ENCODE measurements around the gene SYNE3. TPM values are rescaled to one million over a fixed set of nuclear protein-coding genes. Genes with fewer than 3 reads are reported as not detected.

The SYNE3 gene
- total RNA-seq, 1 donor from 2014 or later = 13.6 TPM

- no peak for ATAC-seq
- DNase-seq (ENCODE audit: low spot score) = no peak
Observed at GRCh38 chr14:95509495-95509894, 7.0 kb downstream of the SYNE3 start.

DNA sequence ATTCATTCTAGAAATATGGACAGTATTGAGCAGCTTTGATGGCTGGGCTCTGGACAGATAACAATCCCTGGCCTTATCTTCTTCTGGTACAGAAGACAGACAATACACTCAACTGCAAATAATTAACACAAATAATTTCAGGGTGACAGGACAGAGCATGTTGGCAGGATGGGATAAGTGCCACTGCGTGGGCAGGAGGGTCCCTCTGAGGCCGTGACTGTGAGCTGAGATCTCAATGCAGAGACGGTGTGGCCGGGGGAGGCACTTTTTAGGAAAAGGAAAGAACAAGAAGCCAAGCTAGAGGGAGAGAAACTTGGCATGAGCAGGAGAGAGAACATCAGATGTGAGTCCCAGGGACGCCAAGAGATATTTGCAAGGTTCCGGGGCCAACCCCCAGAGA lies 8.1 kb downstream of the SYNE3 start:
- DNase-seq (ENCODE audit: low spot score) (no peak), ATAC-seq (no peak)

GRCh38 chr14:95507701-95508103 lies 8.7 kb downstream of the SYNE3 start:
- ATAC-seq = peak; percentile 78

DNA sequence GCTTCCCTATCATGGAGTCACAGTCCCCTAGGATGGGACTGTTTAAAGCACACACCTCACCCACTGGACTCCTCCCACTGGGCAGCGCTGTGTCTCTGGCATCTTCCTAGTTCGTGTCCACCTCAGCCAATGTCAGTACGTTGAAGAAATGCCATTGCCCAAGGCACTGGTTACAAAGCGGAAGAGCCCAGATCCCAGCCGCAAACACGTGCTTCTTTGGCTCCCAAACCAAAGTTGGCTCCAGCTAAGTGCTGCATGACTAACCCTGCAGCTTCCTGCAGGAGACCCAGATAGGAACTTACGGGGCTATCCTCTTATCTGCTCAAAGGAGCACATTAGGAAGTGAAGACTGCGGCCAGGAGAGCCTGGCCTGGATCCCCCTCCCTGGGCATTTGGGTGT lies 9.3 kb downstream of the SYNE3 start:
- DNase-seq (ENCODE audit: low spot score) (peak; percentile 72), ATAC-seq (peak; percentile 82)

More at GRCh38 chr14:95507701-95508103, 8.7 kb downstream of the SYNE3 start:
- DNase-seq (ENCODE audit: low spot score) = peak; percentile 65

DNA sequence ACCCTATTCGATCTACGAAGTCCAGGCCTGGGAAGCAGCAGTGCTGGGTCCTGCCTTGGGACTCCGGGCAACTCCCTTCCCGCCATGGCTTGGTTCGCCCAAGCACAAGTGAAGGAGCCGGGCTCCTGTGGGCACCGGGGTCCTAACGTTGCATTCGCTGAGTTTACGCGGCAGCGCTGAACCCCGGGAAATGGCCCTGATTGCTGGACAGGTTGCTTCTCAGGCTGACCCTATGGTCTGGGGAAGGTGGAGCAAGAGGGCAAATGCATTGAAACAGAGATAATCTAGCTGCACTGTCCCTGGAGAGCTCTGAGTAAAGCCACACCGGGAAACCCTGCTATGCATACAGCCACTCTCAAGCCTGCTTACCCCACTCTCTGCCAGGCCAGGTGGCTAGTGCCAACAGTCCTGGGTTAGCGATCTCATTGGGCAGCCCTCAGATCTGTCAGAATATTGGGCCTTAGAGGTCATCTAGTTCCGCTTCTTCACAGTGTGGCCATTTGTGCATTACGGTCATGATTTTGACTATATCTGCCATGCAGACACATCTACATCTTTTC lies 11.3 kb downstream of the SYNE3 start:
- DNase-seq (ENCODE audit: low spot score) (no peak), ATAC-seq (peak; percentile 8)

GRCh38 chr14:95504135-95505029 lies 12.1 kb downstream of the SYNE3 start:
- no peak for DNase-seq (ENCODE audit: low spot score)
- ATAC-seq = no peak

DNA sequence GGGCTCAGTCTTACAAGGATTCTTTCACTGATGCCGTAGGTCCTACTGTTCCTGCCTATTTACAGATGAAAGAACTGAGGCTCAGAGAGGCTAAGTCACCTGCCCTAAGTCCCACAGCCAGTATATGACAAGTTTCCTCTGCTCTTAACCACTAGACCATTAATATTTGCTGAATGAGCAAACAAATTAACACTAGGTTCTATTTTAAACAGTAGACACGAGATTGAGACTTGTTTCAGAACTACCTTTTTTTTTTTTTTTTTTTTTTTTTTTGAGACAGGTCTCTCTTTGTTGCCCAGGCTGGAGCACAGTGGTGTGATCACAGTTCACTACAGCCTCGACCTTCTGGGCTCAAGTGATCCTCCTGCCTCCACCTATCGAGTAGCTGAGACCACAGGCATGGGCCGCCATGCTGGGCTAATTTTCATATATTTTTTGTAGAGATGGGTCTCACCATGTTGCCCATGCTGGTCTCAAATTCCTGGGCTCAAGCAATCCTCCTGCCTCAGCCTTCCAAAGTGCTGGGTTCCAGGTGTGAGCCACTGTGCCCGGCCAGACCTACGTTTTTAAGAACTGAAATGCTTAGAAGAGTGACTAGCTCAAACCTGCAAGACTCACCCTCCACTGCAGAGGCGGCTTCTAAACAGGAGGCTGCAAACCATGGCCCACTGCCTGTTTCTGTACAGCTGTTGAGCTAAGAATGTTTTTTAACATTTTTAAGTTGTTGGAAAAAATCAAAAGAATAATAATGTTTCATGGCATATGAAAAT lies 12.9 kb downstream of the SYNE3 start:
- ATAC-seq (no peak), DNase-seq (ENCODE audit: low spot score) (no peak)

- ATAC-seq (no peak), DNase-seq (ENCODE audit: low spot score) (no peak)
Observed at GRCh38 chr14:95502381-95502950, 14.0 kb downstream of the SYNE3 start.

DNA sequence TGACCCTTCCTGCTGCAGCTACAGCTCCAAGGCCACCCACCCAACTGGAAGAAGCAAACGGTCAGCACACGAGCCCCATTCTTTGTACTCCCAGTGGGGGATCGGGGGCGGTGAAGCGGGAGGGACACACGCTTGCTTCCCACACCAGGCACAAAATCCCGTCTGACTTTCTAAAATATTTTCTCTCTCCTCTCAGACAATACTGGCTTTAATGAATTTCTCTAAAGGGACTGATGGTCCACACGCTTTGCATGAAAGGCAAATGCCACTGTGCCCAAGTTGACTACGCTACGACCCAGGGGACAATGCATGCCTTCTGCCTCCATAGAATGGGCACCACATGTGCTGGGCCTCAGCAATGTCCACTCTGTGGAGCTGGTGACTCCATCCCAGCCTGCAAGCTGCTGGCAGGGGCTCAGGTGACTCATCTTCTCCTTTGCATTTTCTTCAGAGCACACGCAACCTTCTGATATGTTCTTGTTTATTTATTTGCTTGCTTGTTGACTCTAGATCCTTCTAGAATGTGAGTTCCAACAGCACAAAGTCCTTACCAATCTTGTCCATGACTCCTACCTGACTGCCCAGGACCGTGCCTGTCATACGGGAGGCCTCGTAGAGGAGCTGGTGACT lies 15.6 kb downstream of the SYNE3 start:
- DNase-seq (ENCODE audit: low spot score) (no peak), ATAC-seq (peak; percentile 8)

GRCh38 chr14:95500201-95500681 lies 16.2 kb downstream of the SYNE3 start:
- ATAC-seq (peak; percentile 80), DNase-seq (ENCODE audit: low spot score) (peak; percentile 58)

DNA sequence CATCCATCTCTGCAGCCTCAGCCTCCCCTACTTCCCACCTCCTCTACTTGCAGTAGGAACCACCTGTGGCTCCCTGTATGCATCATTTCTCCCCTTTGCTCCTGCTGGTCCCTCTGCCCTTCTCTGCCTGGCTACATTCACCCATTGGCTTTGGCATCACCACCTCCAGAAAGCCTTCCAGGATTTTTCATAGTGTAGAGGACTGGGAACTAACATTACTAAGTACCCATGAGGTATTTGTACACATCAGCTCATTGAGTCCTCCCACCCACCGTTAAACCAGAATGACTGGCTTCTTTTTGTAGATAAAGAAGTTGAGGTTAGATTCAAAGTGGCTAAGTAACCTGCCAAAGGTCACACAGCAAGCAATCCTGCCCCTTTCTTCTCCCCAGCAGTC lies 17.1 kb downstream of the SYNE3 start:
- no peak for ATAC-seq
- no peak for DNase-seq (ENCODE audit: low spot score)

DNA sequence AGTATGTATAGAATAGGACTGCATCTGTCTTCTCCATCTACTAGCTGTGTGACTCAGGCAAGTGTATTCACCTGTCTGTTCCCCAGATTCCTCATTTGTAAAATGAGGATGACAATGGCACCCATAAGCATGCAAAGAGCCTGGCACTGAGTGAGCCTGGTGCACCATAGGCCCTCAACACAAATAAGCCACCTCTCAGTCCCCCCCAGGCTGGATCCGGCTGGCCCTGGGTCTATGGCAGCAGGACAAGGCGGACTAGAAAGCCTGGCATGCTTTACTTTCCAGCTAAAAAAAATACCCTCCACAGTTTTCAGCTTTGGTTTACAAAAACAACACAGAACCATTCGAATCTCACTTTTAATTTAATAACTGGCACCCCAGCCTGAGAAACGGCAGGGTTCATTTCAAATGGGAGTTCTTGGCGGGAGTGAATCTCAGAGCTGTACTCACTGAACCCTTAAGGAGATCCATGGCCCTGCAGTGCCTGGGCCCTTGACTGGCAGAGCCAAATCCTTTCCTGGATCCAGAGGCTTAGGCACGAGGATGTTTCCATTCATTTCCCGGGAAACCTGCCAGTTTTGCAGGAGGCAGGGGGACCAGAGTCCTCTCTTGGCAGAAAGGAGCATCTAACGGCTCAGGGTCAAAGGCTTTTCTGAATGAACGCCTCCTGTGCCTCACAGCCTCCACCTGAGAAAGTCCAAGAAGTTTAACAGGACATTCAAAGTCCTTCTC lies 17.7 kb downstream of the SYNE3 start:
- DNase-seq (ENCODE audit: low spot score) (peak; percentile 82), ATAC-seq (peak; percentile 81)

DNA sequence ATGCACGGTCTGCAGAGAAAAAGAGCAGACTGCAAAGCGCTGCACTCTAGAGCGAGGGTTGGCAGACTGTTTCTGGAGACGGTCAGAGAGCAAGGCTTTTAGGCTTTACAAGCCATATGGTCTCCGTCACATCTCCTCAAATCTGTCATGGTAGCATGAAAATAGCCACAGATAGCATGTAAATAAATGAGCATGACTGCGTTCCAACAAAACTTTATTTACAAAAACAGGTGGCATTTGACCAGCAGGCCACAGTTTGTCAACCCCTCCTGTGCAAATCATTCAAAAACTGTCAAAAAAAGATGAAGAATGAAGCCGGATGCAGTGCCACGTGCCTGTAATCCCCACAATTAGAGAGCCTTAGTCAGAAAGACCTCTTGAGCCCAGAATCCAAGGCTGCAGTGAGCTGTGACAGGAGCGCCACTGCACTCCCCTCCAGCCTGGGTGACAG lies 18.9 kb downstream of the SYNE3 start:
- DNase-seq (ENCODE audit: low spot score) = no peak

GRCh38 chr14:95496690-95497259 lies 19.7 kb downstream of the SYNE3 start:
- DNase-seq (ENCODE audit: low spot score) (no peak), ATAC-seq (no peak)

More for the DNA sequence above, 18.9 kb downstream of the SYNE3 start:
- ATAC-seq = no peak

DNA sequence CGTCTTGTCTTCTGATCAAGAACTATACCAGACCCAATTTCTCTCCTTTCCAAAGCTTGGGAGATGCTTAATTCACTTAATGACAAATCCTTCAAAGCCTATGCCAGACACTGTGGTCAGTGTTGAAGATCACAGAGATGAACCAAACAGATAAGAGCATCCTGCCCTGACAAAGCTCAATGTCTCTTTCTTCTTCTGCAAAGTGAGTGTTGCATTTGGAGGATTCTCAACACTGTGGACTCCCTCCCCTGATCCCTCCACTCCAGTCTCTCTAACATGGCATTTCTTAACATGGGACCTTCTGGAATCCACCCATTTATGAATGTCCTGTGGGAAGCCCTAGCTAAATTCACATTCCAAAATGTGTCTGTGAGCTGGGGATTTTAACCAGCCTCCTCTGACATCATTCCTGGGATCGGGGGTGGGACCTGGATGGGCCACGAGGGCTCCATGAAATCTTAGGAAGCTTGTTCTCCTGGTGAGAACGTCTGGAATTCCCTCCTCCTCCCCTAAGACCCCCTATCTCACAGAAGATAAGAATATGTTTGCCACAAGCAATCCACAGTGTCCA lies 20.3 kb downstream of the SYNE3 start:
- DNase-seq (ENCODE audit: low spot score) = no peak
- ATAC-seq = no peak

- no peak for ATAC-seq
- DNase-seq (ENCODE audit: low spot score) = no peak
Observed at GRCh38 chr14:95495538-95496025, 20.9 kb downstream of the SYNE3 start.

DNA sequence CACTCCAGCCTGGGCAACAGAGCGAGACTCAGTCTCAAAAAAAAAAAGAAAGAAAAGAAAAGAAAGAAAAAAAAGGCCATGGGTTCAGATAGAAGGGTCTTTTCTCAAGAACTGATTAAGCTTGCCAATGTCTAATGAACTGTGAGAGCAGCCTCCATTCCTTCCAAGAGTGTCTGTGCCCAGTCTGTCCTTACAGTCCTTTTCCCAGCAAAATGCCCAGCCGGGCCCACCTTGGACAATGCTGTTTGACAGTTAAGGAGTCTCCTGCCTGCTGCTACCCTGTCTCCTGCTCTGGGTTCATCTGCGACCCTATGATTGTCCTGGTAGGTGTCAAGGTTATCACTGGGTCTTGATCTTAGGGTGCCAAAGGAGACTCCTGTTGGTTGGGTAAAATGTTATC lies 21.4 kb downstream of the SYNE3 start:
- DNase-seq (ENCODE audit: low spot score) (no peak), ATAC-seq (no peak)

DNA sequence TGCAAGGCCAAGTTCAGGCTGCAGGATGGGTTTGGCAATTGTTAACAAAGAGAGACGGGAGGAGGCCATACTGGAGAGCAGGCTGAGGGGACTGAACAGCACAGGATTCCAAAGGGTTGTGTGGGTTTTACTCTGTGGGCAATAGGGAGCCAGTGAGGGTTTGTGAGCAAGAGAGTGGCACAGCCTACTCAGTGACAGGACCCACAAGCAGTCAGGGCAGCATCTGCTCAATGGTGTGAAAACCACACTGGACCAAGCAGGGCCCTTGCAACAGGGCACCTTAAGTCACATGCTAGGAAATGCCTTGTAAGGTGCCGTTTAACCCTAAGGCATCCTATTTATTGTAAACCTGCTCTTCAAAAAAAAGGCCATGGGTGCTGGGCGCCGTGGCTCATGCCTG lies 22.0 kb downstream of the SYNE3 start:
- ATAC-seq (no peak), DNase-seq (ENCODE audit: low spot score) (no peak)

- DNase-seq (ENCODE audit: low spot score) (no peak), ATAC-seq (no peak)
Observed at GRCh38 chr14:95493976-95494375, 22.5 kb downstream of the SYNE3 start.
